Body of pancreas (tissue), 4 donors: ENCODE data around the gene OR4K17. TPM values are rescaled to one million over a fixed set of nuclear protein-coding genes. Genes with fewer than 3 reads are reported as not detected.
"Not testable (repeated sequence)": the region's sequence is repeated elsewhere in the genome, so short reads cannot be mapped to it uniquely, and the experiment has no call there.

ENCODE experiments used
- ATAC-seq: fragments of 150-250 bp; one replicate; pipeline ENCODE4 v1.9.1; 2016
- DNase-seq, 4 donors: peaks; one replicate each; pipeline ENCODE4 v3.0.0-alpha.2; 2019
- H3K27ac ChIP-seq, 4 donors: fragments of 200-600 bp; sonication (generic); 1 replicate in 3 of 4; 2 replicates in 1 of 4; pipeline versions ENCODE4 v1.5.1 to v1.6.1; 2016 to 2019; ENCODE audit warnings: mild to moderate bottlenecking in 1 of 4, mixed read lengths in 1 of 4, moderate library complexity in 1 of 4
- H3K27me3 ChIP-seq, 2 donors: fragments of 200-600 bp; sonication (generic); one replicate each; pipeline ENCODE4 v1.6.0; 2016; ENCODE audit warnings: mild to moderate bottlenecking in 1 of 2
- H3K36me3 ChIP-seq, 2 donors: fragments of 200-600 bp; sonication (generic); replicated peaks in 1 of 2; 2 replicates each; pipeline ENCODE4 v1.5.1; 2016; ENCODE audit warnings: low read depth in 2 of 2; ENCODE audit not compliant: insufficient read depth in 1 of 2
- H3K4me1 ChIP-seq: fragments of 200-600 bp; sonication (generic); one replicate; pipeline ENCODE4 v1.6.0; 2016
- H3K4me3 ChIP-seq, 2 donors: fragments of 200-600 bp; sonication (generic); 1 replicate in 1 of 2; 2 replicates in 1 of 2; pipeline ENCODE4 v1.5.1; 2016 to 2019
- H3K9me3 ChIP-seq, 3 donors: fragments of 200-600 bp; sonication (generic); 1 replicate in 2 of 3; 2 replicates in 1 of 3; pipeline ENCODE4 v1.5.1; 2016
- CTCF ChIP-seq, 7 experiments: fragments of 450-650 bp in 4 of 7; fragments of 200-600 bp in 3 of 7; sonication (generic) in 3 of 7; IDR thresholded peaks; one replicate each; pipeline ENCODE4 v1.5.1; 2016 to 2019; ENCODE audit warnings: antibody characterized with exemption in 7 of 7
- POLR2A ChIP-seq, 3 donors: fragments of 450-650 bp; IDR thresholded peaks; one replicate each; pipeline ENCODE4 v1.6.1; 2016; ENCODE audit warnings: antibody characterized with exemption in 3 of 3, mild to moderate bottlenecking in 2 of 3
- WGBS, 2 donors: methylation state at CpG; one replicate each; pipeline ENCODE4 v1.1.5; 2017; 5-methylcytosine and 5-hydroxymethylcytosine counted together
- intact Hi-C: fragments of 100-400 bp; cut with DNase I; formaldehyde crosslinking; loops from one replicate; pipeline ENCODE4 v1.15.1; 2023
- total RNA-seq, 2 donors: library from RNA; depleted of rRNA; stranded (reverse); fragments of >200 nt; gene quantifications; one replicate each; pipeline ENCODE4 v1.1.0, GENCODE V29; 2016

The OR4K17 gene
- not detected for total RNA-seq

GRCh38 chr14:20110438-20110837, at the start of gene OR4K17:
Gene OR4K17, plus strand, starts transcription at chr14:20110739. Its CDS starts 6,761 bp downstream, at chr14:20117500.
- WGBS, 2 donors, result 62 to 66% methylated on average over 3 of the region's 3 CpGs
- no peaks in the 10 kb centered on the region for H3K36me3 ChIP-seq
- H3K27ac ChIP-seq, result no peak within 1 kb of the TSS
- H3K27me3 ChIP-seq, result no peaks in the 10 kb centered on the region
- intact Hi-C loops, result no loop called here
- H3K9me3 ChIP-seq, result no peaks in the 10 kb centered on the region
- H3K4me3 ChIP-seq, result no peak within 1 kb of the TSS
- DNase-seq, result no peak
- TF ChIP-seq CTCF (IDR thresholded peaks at IDR 0.05) (no peak), POLR2A (IDR thresholded peaks at IDR 0.05) (no peak)
- no peaks in the 10 kb centered on the region for H3K4me1 ChIP-seq
- no peak for ATAC-seq

GRCh38 chr14:20092050-20092449, 18.5 kb upstream of the OR4K17 start:
- Histone ChIP-seq H3K4me1 (no peaks in the 10 kb centered on the region), H3K27ac (no peak overlapping the region), H3K27me3 (no peaks in the 10 kb centered on the region), H3K36me3 (no peaks in the 10 kb centered on the region), H3K4me3 (no peak overlapping the region), H3K9me3 (no peaks in the 10 kb centered on the region)
- ATAC-seq (no peak), DNase-seq (no peak)
- WGBS, 2 donors, result 17 to 44% methylated on average over 4 of the region's 4 CpGs
- TF ChIP-seq CTCF (IDR thresholded peaks at IDR 0.05), result no peak
- TF ChIP-seq POLR2A (IDR thresholded peaks at IDR 0.05), result no peak
- intact Hi-C loops, result no loop called here

GRCh38 chr14:20093442-20093841, 17.1 kb upstream of the OR4K17 start:
- intact Hi-C loops, result no loop called here
- 17 to 26% methylated on average over 4 of the region's 4 CpGs for WGBS, 2 donors
- H3K36me3 ChIP-seq, result no peaks in the 10 kb centered on the region
- ATAC-seq (no peak), DNase-seq (no peak)
- no peaks in the 10 kb centered on the region for H3K9me3 ChIP-seq
- no peaks in the 10 kb centered on the region for H3K27me3 ChIP-seq
- H3K4me1 ChIP-seq, result no peaks in the 10 kb centered on the region
- TF ChIP-seq CTCF (IDR thresholded peaks at IDR 0.05) (no peak), POLR2A (IDR thresholded peaks at IDR 0.05) (no peak)
- H3K4me3 ChIP-seq, result no peak overlapping the region
- H3K27ac ChIP-seq, result no peak overlapping the region

GRCh38 chr14:20098926-20099770, 11.4 kb upstream of the OR4K17 start:
- DNase-seq, H3K27ac ChIP-seq, H3K4me3 ChIP-seq, ATAC-seq, H3K36me3 ChIP-seq, H3K9me3 ChIP-seq, H3K27me3 ChIP-seq, intact Hi-C loops, H3K4me1 ChIP-seq: not testable (repeated sequence)
- WGBS, 2 donors, result 75 to 78% methylated on average over 11 to 25 of the region's 32 CpGs

GRCh38 chr14:20112321-20112720, 1.8 kb downstream of the OR4K17 start:
- no peaks in the 10 kb centered on the region for H3K27me3 ChIP-seq
- no peak overlapping the region for H3K4me3 ChIP-seq
- TF ChIP-seq POLR2A (IDR thresholded peaks at IDR 0.05) (no peak), CTCF (IDR thresholded peaks at IDR 0.05) (no peak)
- no peak for DNase-seq
- WGBS, 2 donors, result 75 to 76% methylated on average over 3 of the region's 3 CpGs
- no peaks in the 10 kb centered on the region for H3K4me1 ChIP-seq
- ATAC-seq, result no peak
- no peaks in the 10 kb centered on the region for H3K36me3 ChIP-seq
- H3K27ac ChIP-seq, result no peak overlapping the region
- intact Hi-C loops, result no loop called here
- H3K9me3 ChIP-seq, result no peaks in the 10 kb centered on the region
